Transverse colon (tissue), 4 donors: ENCODE data around the gene CDH22. TPM values are rescaled to one million over a fixed set of nuclear protein-coding genes. Genes with fewer than 3 reads are reported as not detected.

Experiments used
- DNase-seq: peaks from one replicate; pipeline ENCODE4 v3.0.0-alpha.2; 2019
- H3K27ac ChIP-seq, 4 donors: fragments of 200-600 bp; sonication (generic); 2 replicates each; pipeline ENCODE4 v1.5.1; 2016 to 2018; ENCODE audit warnings: inconsistent platforms in 4 of 4
- H3K27me3 ChIP-seq: fragments of 200-600 bp; sonication (generic); 2 replicates; pipeline ENCODE4 v1.5.1; 2017; ENCODE audit warnings: inconsistent platforms
- H3K36me3 ChIP-seq, 4 donors: fragments of 200-600 bp; sonication (generic); 2 replicates each; pipeline ENCODE4 v1.5.1; 2017 to 2019; ENCODE audit warnings: inconsistent platforms in 4 of 4
- H3K4me1 ChIP-seq, 4 donors: fragments of 200-600 bp; sonication (generic); 2 replicates each; pipeline ENCODE4 v1.5.1; 2017 to 2020; ENCODE audit warnings: inconsistent platforms in 4 of 4
- H3K4me3 ChIP-seq, 4 donors: fragments of 200-600 bp; sonication (generic); 1 replicate in 1 of 4; 2 replicates in 3 of 4; pipeline versions ENCODE4 v1.5.1 to v1.6.1; 2017 to 2019; ENCODE audit warnings: inconsistent platforms in 4 of 4
- H3K9me3 ChIP-seq, 2 donors: fragments of 200-600 bp; sonication (generic); 2 replicates each; pipeline ENCODE4 v1.5.1; 2017 to 2019; ENCODE audit warnings: inconsistent platforms in 2 of 2
- EP300 ChIP-seq: sonication (generic); formaldehyde crosslinking; IDR thresholded peaks from one replicate; pipeline ENCODE4 v1.6.1; 2017; ENCODE audit warnings: antibody characterized with exemption, low read depth
- POLR2A ChIP-seq: fragments of 450-650 bp; IDR thresholded peaks from one replicate; pipeline ENCODE4 v1.6.1; 2016; ENCODE audit warnings: antibody characterized with exemption, mild to moderate bottlenecking, moderate library complexity
- POLR2AphosphoS5 ChIP-seq, 3 donors: sonication (generic); formaldehyde crosslinking; IDR thresholded peaks; one replicate each; pipeline ENCODE4 v1.6.1; 2016; ENCODE audit warnings: antibody characterized with exemption in 3 of 3
- WGBS, 2 donors: methylation state at CpG; one replicate each; pipeline ENCODE4 v1.1.5; 2018; ENCODE audit warnings: low coverage in 1 of 2; 5-methylcytosine and 5-hydroxymethylcytosine counted together
- in situ Hi-C, 4 donors: fragments of 200-750 bp; cut with MboI; loops; one replicate each; pipeline versions ENCODE4 v1.15.0 to v1.15.1; 2017; ENCODE audit warnings: low sequenced_read_pairs in 3 of 4, low pct_ligation_motif_present in 1 of 4, low pct_unique_long_range_greater_than_20kb in 1 of 4
- intact Hi-C: fragments of 100-400 bp; cut with DNase I; formaldehyde crosslinking; loops from one replicate; pipeline ENCODE4 v1.15.1; 2023; ENCODE audit warnings: low total_unique reads
- total RNA-seq, 4 donors: library from RNA; depleted of rRNA; stranded (reverse); fragments of >200 nt; gene quantifications; one replicate each; pipeline ENCODE4 v1.1.0, GENCODE V29; 2016
- TF ChIP-seq, protein P1 (sequence below), 5 experiments: fragments of 200-600 bp in 3 of 5; fragments of 450-650 bp in 2 of 5; sonication (generic) in 3 of 5; IDR thresholded peaks; 1 replicate in 2 of 5; 2 replicates in 3 of 5; pipeline ENCODE4 v1.5.1; 2016 to 2017; ENCODE audit warnings: antibody characterized with exemption in 5 of 5, inconsistent platforms in 3 of 5, mild to moderate bottlenecking in 2 of 5, moderate library complexity in 1 of 5

Gene CDH22
- total RNA-seq, 4 donors from 2014 or later, result not detected

DNA sequence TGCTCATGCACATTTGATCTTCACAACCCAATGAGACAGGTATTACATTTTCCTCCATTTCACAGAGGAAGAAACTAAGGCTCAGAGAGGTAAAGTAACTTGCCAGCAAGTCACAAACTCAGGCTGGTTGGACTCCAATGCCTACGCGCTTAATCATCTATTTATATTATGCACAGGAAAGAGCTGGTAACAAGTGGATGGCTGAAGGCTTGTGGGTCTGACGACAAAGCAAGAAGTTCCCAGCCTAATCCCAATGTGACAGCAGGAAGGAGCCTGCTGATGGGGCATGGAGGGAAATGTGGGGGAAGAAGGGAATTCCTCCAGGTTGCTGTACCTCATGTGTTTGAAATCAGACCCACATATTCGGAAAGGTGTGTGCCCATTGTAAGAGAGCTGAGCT lies 3.9 kb downstream of the CDH22 start:
- no peak for TF ChIP-seq EP300
- Histone ChIP-seq H3K27me3 (peaks cover 81% of the 10 kb centered on the region), H3K4me1 (peaks cover 7 to 12% (median 9%) of the 10 kb centered on the region in 4 donors), H3K27ac (no peak overlapping the region), H3K9me3 (no peaks in the 10 kb centered on the region), H3K36me3 (no peaks in the 10 kb centered on the region), H3K4me3 (no peak overlapping the region)
- in situ Hi-C loops, result no loop called here
- WGBS, 2 donors, result 72 to 80% methylated on average over 1 to 4 of the region's 4 CpGs
- intact Hi-C loops, result no loop called here
- DNase-seq, result no peak

DNA sequence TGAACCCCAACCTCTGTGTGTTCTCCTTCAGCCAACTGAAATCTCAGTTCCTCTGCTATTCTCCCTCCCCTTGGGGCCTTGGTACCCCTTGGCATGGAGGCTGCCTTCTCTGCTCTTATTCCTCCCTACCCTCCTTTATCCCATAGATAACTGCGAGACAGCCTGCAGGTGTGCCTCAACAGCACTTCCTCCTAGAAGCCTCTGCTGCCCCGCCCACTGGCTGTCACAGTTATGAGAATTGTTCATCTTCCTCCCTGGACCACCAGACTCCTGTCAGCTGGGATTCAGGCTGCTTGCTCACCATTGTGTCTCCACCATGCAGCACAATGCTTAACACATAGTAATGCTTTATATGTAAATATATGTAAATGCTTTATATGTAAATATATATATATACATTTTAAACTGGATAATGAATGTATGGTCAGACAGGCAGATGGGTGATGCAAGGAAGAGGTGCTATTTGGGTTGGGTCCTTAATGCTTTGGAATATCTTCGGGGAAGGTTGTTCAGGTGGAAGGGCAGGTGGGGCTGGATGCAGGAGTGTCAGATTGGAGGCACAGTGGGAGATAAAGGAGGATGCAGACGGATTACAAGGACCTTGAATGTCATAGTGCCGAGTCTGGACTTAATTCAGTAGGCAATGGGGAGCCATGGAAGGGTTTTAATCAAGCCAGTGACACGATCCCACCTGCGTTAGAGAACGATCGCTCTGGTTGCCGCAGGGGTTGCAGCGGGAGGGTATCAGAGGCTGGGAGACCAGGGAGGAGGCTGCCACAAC lies 4.9 kb downstream of the CDH22 start:
- Histone ChIP-seq H3K4me1 (peaks cover 7 to 12% (median 9%) of the 10 kb centered on the region in 4 donors), H3K36me3 (no peaks in the 10 kb centered on the region), H3K4me3 (no peak overlapping the region), H3K27me3 (peaks cover 71% of the 10 kb centered on the region), H3K27ac (no peak overlapping the region), H3K9me3 (no peaks in the 10 kb centered on the region)
- TF ChIP-seq POLR2AphosphoS5 (IDR thresholded peaks at IDR 0.05), result no peak
- TF ChIP-seq, protein P1, sequence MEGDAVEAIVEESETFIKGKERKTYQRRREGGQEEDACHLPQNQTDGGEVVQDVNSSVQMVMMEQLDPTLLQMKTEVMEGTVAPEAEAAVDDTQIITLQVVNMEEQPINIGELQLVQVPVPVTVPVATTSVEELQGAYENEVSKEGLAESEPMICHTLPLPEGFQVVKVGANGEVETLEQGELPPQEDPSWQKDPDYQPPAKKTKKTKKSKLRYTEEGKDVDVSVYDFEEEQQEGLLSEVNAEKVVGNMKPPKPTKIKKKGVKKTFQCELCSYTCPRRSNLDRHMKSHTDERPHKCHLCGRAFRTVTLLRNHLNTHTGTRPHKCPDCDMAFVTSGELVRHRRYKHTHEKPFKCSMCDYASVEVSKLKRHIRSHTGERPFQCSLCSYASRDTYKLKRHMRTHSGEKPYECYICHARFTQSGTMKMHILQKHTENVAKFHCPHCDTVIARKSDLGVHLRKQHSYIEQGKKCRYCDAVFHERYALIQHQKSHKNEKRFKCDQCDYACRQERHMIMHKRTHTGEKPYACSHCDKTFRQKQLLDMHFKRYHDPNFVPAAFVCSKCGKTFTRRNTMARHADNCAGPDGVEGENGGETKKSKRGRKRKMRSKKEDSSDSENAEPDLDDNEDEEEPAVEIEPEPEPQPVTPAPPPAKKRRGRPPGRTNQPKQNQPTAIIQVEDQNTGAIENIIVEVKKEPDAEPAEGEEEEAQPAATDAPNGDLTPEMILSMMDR (IDR thresholded peaks at IDR 0.05), result no peak
- no peak for TF ChIP-seq POLR2A
- no peak for TF ChIP-seq EP300
- no peak for DNase-seq
- intact Hi-C loops, result no loop called here
- WGBS, 2 donors, result 69 to 71% methylated on average over 11 of the region's 11 CpGs
- in situ Hi-C loops, result no loop called here

DNA sequence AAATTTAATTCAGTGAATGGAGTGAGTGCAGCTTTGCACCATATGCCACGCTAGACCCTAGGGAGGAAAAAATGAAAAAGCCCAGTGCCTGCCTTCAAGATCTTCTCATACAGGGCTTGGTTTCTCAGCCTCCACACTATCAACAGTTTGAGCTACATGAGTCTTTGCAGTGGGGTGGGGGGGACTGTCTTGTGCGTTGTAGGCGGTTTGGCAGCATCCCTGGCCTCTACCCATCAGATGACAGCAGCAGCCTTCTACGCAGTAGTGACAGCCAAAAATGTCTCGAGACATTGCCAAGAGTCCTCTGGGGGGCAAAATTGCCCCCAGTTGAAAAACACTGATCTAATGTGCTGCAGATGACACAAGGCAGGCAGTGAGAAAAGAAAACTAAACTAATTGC lies 6.2 kb downstream of the CDH22 start:
- Histone ChIP-seq H3K27ac (no peak overlapping the region), H3K4me1 (peaks cover under 1% of the 10 kb centered on the region in 4 donors), H3K36me3 (no peaks in the 10 kb centered on the region), H3K27me3 (peaks cover 59% of the 10 kb centered on the region), H3K9me3 (no peaks in the 10 kb centered on the region), H3K4me3 (no peak overlapping the region)
- WGBS, 2 donors, result 87% methylated on average over 5 of the region's 5 CpGs; no CpG with 5 or more reads in 1 of the 2 donors
- TF ChIP-seq POLR2A, result no peak
- TF ChIP-seq, protein P1 (IDR thresholded peaks at IDR 0.05), result no peak
- no peak for TF ChIP-seq POLR2AphosphoS5 (IDR thresholded peaks at IDR 0.05)
- intact Hi-C loops, result no loop called here
- no peak for DNase-seq
- in situ Hi-C loops, result no loop called here

DNA sequence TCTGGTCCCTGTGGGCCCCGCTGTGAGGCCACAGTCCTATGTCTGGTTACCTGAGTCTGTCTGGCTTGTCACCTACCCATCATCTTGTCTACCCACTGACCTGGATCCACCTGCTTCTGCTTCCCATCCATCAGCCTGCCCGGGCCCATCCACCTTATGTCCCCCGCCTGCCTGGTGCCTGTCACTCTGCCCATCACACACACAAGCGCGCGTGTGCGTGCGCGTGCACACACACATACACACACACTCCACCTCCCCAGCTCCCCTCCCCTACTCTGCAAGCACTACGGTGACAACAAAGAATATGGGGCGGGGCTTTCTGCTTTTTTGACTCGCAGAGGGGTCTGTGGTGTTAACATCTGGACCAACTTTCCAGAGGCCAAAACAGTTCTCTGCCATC lies 8.0 kb downstream of the CDH22 start:
- intact Hi-C loops (no loop called here), in situ Hi-C loops (no loop called here)
- H3K36me3 ChIP-seq, result no peaks in the 10 kb centered on the region
- H3K9me3 ChIP-seq, result no peaks in the 10 kb centered on the region
- WGBS, 2 donors, result 91% methylated on average over 12 of the region's 12 CpGs; no CpG with 5 or more reads in 1 of the 2 donors
- no peak overlapping the region for H3K4me3 ChIP-seq
- no peak overlapping the region for H3K27ac ChIP-seq
- H3K27me3 ChIP-seq, result peaks cover 59% of the 10 kb centered on the region
- no peak for DNase-seq
- TF ChIP-seq POLR2A (no peak), EP300 (no peak), POLR2AphosphoS5 (IDR thresholded peaks at IDR 0.05) (no peak)
- TF ChIP-seq, protein P1 (IDR thresholded peaks at IDR 0.05), result no peak
- H3K4me1 ChIP-seq, result no peaks in the 10 kb centered on the region
